DOHH2 (cell line): ENCODE data around the gene ADTRP.

ENCODE experiments used
- H3F3A ChIP-seq: fragments of 200-600 bp; sonication (generic), shearing (Covaris generic); 2 replicates; pipeline ENCODE4 v1.6.0; 2016; ENCODE audit warnings: antibody characterized with exemption, mild to moderate bottlenecking; ENCODE audit not compliant: control insufficient read depth, insufficient read depth
- H3K27ac ChIP-seq: fragments of 200-600 bp; sonication (generic); 2 replicates; pipeline ENCODE4 v1.5.1; 2014; ENCODE audit warnings: low read depth, mild to moderate bottlenecking, low read length, moderate library complexity
- H3K27me3 ChIP-seq: fragments of 200-600 bp; sonication (generic); 2 replicates; pipeline ENCODE4 v1.6.1; 2014; ENCODE audit warnings: mild to moderate bottlenecking, low read length, mixed read lengths; ENCODE audit not compliant: control insufficient read depth
- H3K36me3 ChIP-seq: fragments of 200-600 bp; sonication (generic); 2 replicates; pipeline ENCODE4 v1.6.1; 2014; ENCODE audit warnings: mild to moderate bottlenecking, low read length, moderate library complexity, mixed read lengths; ENCODE audit not compliant: control insufficient read depth
- H3K4me1 ChIP-seq: fragments of 200-600 bp; sonication (generic); 2 replicates; pipeline ENCODE4 v1.6.1; 2014; ENCODE audit warnings: mild to moderate bottlenecking, low read length, mixed read lengths; ENCODE audit not compliant: control insufficient read depth
- H3K4me2 ChIP-seq: fragments of 200-600 bp; sonication (generic); 2 replicates; pipeline ENCODE4 v1.6.0; 2014; ENCODE audit warnings: mild to moderate bottlenecking, low read length, moderate library complexity
- H3K4me3 ChIP-seq: fragments of 200-600 bp; sonication (generic); 2 replicates; pipeline ENCODE4 v1.5.1; 2014; ENCODE audit warnings: mild to moderate bottlenecking, low read length, mixed read lengths
- H3K79me2 ChIP-seq: fragments of 200-600 bp; sonication (generic); 2 replicates; pipeline ENCODE4 v1.6.1; 2014; ENCODE audit warnings: mild to moderate bottlenecking, low read length, mixed read lengths; ENCODE audit not compliant: control insufficient read depth
- H3K9me2 ChIP-seq: fragments of 200-600 bp; sonication (generic); replicated peaks from 2 replicates; pipeline ENCODE4 v1.6.1; 2014; ENCODE audit warnings: mild to moderate bottlenecking, low read length, mixed read lengths; ENCODE audit not compliant: control insufficient read depth
- H3K9me3 ChIP-seq: fragments of 200-600 bp; sonication (generic); 2 replicates; pipeline ENCODE4 v1.6.1; 2014; ENCODE audit warnings: antibody characterized with exemption, low read length, mixed read lengths; ENCODE audit not compliant: control insufficient read depth, insufficient read depth
- H4K20me1 ChIP-seq: fragments of 200-600 bp; sonication (generic); 2 replicates; pipeline ENCODE4 v1.6.0; 2014; ENCODE audit warnings: low read depth, mild to moderate bottlenecking, antibody characterized with exemption, low read length, moderate library complexity; ENCODE audit not compliant: control insufficient read depth, insufficient read depth
- CTCF ChIP-seq: fragments of 200-600 bp; sonication (generic); IDR thresholded peaks from one replicate; pipeline ENCODE4 v1.5.1; 2014; ENCODE audit warnings: antibody characterized with exemption, mild to moderate bottlenecking, low read depth, low read length; ENCODE audit not compliant: poor library complexity, severe bottlenecking
- EZH2phosphoT487 ChIP-seq: fragments of 200-600 bp; sonication (generic); IDR thresholded peaks from 2 replicates; pipeline ENCODE4 v1.6.1; 2017; ENCODE audit warnings: borderline replicate concordance, mild to moderate bottlenecking, antibody characterized with exemption, low read length, moderate library complexity, mixed read lengths

Gene ADTRP

GRCh38 chr6:11724286-11724685 is 54.3 kb downstream of the ADTRP start:
- no peaks in the 10 kb centered on the region for H3K9me3 ChIP-seq
- no peaks in the 10 kb centered on the region for H3K36me3 ChIP-seq
- H3K4me3 ChIP-seq, result no peak overlapping the region
- H3K79me2 ChIP-seq, result no peaks in the 10 kb centered on the region
- H3K27me3 ChIP-seq, result peaks cover 10% of the 10 kb centered on the region
- no peaks in the 10 kb centered on the region for H3K4me1 ChIP-seq
- H3K27ac ChIP-seq, result no peak overlapping the region
- H3F3A ChIP-seq, result no peaks in the 10 kb centered on the region
- H4K20me1 ChIP-seq, result no peaks in the 10 kb centered on the region
- no peak overlapping the region for H3K4me2 ChIP-seq
- TF ChIP-seq EZH2phosphoT487 (no peak), CTCF (no peak)
- H3K9me2 ChIP-seq, result no peaks in the 10 kb centered on the region

- TF ChIP-seq EZH2phosphoT487 (no peak), CTCF (no peak)
- H3F3A ChIP-seq, result no peaks in the 10 kb centered on the region
Observed at GRCh38 chr6:11722805-11723631, 55.6 kb downstream of the ADTRP start.

GRCh38 chr6:11722220-11722619 is 56.4 kb downstream of the ADTRP start:
- Histone ChIP-seq H3K27me3 (no peaks in the 10 kb centered on the region; the same call in 1 of the 2 replicates), H3K4me3 (no peak overlapping the region), H3K79me2 (no peaks in the 10 kb centered on the region), H3K4me1 (no peaks in the 10 kb centered on the region), H3K27ac (no peak overlapping the region), H3K4me2 (no peak overlapping the region), H3K36me3 (no peaks in the 10 kb centered on the region), H4K20me1 (no peaks in the 10 kb centered on the region), H3K9me2 (no peaks in the 10 kb centered on the region), H3F3A (no peaks in the 10 kb centered on the region), H3K9me3 (no peaks in the 10 kb centered on the region)
- TF ChIP-seq EZH2phosphoT487 (no peak), CTCF (no peak)

More at GRCh38 chr6:11722805-11723631, 55.6 kb downstream of the ADTRP start:
- no peak overlapping the region for H3K4me2 ChIP-seq
- no peaks in the 10 kb centered on the region for H3K9me3 ChIP-seq
- no peak overlapping the region for H3K27ac ChIP-seq
- H3K9me2 ChIP-seq, result no peaks in the 10 kb centered on the region
- H3K79me2 ChIP-seq, result no peaks in the 10 kb centered on the region
- no peaks in the 10 kb centered on the region for H3K36me3 ChIP-seq
- peaks cover under 1% of the 10 kb centered on the region for H3K27me3 ChIP-seq
- H3K4me3 ChIP-seq, result no peak overlapping the region
- H4K20me1 ChIP-seq, result no peaks in the 10 kb centered on the region
- no peaks in the 10 kb centered on the region for H3K4me1 ChIP-seq
